IPS DF 19.7 (cell line): ENCODE results near the gene LGALS9C.
"Not testable (repeated sequence)": the region's sequence is repeated elsewhere in the genome, so short reads cannot be mapped to it uniquely, and the experiment has no call there.

ENCODE experiments used
- DNase-seq: peaks from one replicate; pipeline ENCODE4 v3.0.0-alpha.2; 2013; ENCODE audit warnings: low read depth, low spot score

LGALS9C gene

DNA sequence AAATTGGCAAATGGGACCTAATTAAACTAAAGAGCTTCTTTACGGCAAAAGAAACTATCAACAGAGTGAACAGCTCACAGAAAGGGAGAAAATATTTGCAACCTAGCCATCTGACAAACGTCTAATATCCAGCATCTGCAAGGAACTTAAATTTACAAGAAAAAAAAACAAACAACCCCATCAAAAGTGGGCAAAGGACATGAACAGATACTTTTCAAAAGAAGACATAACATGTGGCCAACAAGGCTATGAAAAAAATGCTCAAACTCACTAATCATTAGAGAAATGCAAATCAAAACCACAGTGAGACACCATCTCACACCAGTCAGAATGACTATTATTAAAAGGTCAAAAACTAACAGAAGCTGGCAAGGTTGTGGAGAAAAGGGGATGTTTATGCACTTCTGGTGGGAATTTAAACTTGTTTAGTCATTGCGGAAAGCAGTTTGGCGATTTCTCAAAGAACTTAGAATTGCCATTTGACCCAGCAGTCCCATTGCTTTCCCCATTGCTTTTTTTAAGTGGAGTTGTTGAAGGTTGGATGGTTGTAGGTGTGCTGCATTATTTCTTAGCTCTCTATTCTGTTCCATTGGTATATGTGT is 52.4 kb downstream of the LGALS9C start:
- not testable (repeated sequence) for DNase-seq

DNA sequence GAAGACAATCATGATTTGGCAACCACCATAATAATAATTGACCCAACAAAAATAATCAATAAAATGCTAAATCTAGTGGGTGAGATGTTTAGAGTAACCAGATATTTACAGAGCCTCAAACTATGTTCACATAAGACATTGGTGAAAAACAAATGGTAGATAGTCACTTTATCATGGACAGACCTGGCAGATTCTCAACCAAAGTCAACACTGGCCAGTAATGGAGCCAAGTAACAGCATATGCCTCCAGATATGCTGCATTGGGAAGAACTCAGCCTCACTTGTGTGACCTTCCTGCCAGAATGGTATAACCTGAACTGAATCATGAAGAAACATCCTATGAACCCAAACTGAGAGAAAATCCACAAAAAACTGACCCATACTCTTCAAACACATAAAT is 53.8 kb downstream of the LGALS9C start:
- DNase-seq: not testable (repeated sequence)

GRCh38 chr17:18542234-18542633 is 65.6 kb downstream of the LGALS9C start:
- DNase-seq: not testable (repeated sequence)

DNA sequence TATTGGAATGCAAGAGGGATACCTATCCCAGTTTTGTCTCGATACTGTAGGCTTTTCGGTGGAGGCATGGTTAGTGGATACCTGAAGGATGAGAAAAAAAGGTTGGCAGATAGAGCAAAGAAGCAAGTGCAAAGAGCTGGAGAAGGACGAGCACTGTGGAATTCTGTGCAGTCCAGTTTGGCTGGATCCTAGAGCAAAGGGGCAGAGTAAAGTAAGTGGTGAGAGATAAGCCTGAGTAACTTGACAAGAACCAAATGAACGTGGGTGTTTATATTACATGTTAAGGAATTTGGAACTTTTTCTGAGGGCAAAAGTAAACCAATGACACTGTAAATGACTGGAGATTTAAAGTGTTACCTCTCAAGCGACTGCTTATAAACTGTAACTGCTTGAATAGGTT is 66.3 kb downstream of the LGALS9C start:
- DNase-seq: not testable (repeated sequence)
